HG03159 (cell line): ENCODE data around the gene CLDN2.

Source experiments
- ATAC-seq: cut with Tn5 transposase; IDR thresholded peaks from one replicate; pipeline ENCODE4 v1.9.1; 2021; ENCODE audit warnings: mild to moderate bottlenecking, moderate library complexity; ENCODE audit not compliant: unreplicated experiment

Gene CLDN2

GRCh38 chrX:106917830-106918500 is 2.2 kb upstream of the CLDN2 start:
- ATAC-seq: no peak

GRCh38 chrX:106921637-106922036 is 1.4 kb downstream of the CLDN2 start:
- no peak for ATAC-seq

GRCh38 chrX:106927023-106927422 is 6.8 kb downstream of the CLDN2 start:
- no peak for ATAC-seq

- no peak for ATAC-seq
These were observed 7.5 kb downstream of the CLDN2 start for GRCh38 chrX:106927700-106928099.

- ATAC-seq: no peak
These were observed 8.0 kb downstream of the CLDN2 start for GRCh38 chrX:106928227-106928626.

GRCh38 chrX:106931831-106932491 is 11.8 kb downstream of the CLDN2 start:
- no peak for ATAC-seq

- no peak for ATAC-seq
These were observed 12.3 kb downstream of the CLDN2 start for GRCh38 chrX:106932492-106932923.

- no peak for ATAC-seq
These were observed 12.8 kb downstream of the CLDN2 start for GRCh38 chrX:106932960-106933537.

GRCh38 chrX:106933538-106933961 is 13.3 kb downstream of the CLDN2 start:
- ATAC-seq: no peak

- ATAC-seq: no peak
These were observed 15.0 kb downstream of the CLDN2 start for GRCh38 chrX:106935175-106935574.

- no peak for ATAC-seq
These were observed 16.0 kb downstream of the CLDN2 start for GRCh38 chrX:106936246-106936645.

GRCh38 chrX:106939566-106939965 is 19.4 kb downstream of the CLDN2 start:
- ATAC-seq: no peak

- ATAC-seq: no peak
These were observed 19.9 kb downstream of the CLDN2 start for GRCh38 chrX:106940068-106940467.

GRCh38 chrX:106946464-106946863 is 26.3 kb downstream of the CLDN2 start:
- no peak for ATAC-seq

- no peak for ATAC-seq
These were observed 28.4 kb downstream of the CLDN2 start for GRCh38 chrX:106948641-106949040.

- no peak for ATAC-seq
These were observed 29.2 kb downstream of the CLDN2 start for GRCh38 chrX:106949366-106949765.

GRCh38 chrX:106950381-106950780 is 30.2 kb downstream of the CLDN2 start:
- no peak for ATAC-seq

GRCh38 chrX:106951230-106951629 is 31.0 kb downstream of the CLDN2 start:
- no peak for ATAC-seq

- ATAC-seq: no peak
These were observed 31.9 kb downstream of the CLDN2 start for GRCh38 chrX:106952089-106952488.

- no peak for ATAC-seq
These were observed 32.3 kb downstream of the CLDN2 start for GRCh38 chrX:106952538-106952937.

- no peak for ATAC-seq
These were observed 32.8 kb downstream of the CLDN2 start for GRCh38 chrX:106952988-106953387.

GRCh38 chrX:106954041-106954440 is 33.8 kb downstream of the CLDN2 start:
- no peak for ATAC-seq
